ENCODE data around the gene DNASE1.

DNA sequence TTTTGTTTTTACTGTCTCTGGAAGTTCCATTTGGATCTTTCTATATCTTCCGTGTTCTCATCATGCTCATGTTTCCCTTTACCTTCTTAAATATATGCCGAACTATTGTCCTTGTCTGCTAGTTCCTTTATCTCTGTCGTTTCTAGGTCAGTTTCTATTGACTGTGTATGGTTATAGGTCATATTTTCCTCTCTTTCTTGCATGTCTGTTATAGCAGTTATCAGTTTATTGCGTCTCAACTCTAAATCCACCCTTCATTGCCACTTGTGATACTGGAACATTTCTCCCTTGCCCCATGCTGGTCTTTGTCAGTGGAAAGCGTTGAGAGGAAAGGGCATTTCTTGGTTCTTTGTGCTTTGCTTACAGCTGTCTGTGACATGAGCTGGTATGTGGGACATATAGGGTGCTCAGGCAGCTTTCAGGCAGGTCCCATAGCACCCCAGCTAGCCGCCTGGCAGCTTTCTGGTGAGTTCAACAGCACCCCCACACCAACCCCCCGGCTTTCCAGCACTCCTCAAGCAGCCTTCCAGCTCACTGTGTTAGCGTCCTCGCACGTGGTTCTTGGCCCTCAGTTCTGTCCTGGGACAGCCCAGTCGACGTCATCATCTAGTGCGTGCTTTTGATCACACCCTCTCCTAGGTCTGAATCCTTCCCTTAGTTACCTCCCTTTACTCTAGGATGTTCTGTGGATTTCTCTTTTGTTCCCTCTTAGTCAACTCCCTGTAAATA lies 15.4 kb upstream of the DNASE1 start:
- TF ChIP-seq EZH2 (IDR thresholded peaks at IDR 0.05; ENCODE audit: borderline replicate concordance, low read length): no peak
- TF ChIP-seq, protein P1, sequence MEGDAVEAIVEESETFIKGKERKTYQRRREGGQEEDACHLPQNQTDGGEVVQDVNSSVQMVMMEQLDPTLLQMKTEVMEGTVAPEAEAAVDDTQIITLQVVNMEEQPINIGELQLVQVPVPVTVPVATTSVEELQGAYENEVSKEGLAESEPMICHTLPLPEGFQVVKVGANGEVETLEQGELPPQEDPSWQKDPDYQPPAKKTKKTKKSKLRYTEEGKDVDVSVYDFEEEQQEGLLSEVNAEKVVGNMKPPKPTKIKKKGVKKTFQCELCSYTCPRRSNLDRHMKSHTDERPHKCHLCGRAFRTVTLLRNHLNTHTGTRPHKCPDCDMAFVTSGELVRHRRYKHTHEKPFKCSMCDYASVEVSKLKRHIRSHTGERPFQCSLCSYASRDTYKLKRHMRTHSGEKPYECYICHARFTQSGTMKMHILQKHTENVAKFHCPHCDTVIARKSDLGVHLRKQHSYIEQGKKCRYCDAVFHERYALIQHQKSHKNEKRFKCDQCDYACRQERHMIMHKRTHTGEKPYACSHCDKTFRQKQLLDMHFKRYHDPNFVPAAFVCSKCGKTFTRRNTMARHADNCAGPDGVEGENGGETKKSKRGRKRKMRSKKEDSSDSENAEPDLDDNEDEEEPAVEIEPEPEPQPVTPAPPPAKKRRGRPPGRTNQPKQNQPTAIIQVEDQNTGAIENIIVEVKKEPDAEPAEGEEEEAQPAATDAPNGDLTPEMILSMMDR (conservative IDR thresholded peaks at IDR 0.05 in 1 of 2, IDR thresholded peaks at IDR 0.05 in 1 of 2; ENCODE audit: extremely low read depth in 1 of 2, insufficient read depth in 1 of 2, low read depth in 1 of 2, low read length in 2 of 2): no peak
